HK-2 (cell line): ENCODE measurements around the gene QRICH1.
"Not testable (repeated sequence)": the region's sequence is repeated elsewhere in the genome, so short reads cannot be mapped to it uniquely, and the experiment has no call there.

Experiments
- DNase-seq: peaks from one replicate; pipeline ENCODE4 v3.0.0-alpha.2; 2018; ENCODE audit not compliant: unreplicated experiment

The QRICH1 gene

GRCh38 chr3:49017229-49017970, 76.5 kb downstream of the QRICH1 start:
- DNase-seq: no peak

- no peak for DNase-seq
Measured at GRCh38 chr3:49016414-49017228, 77.2 kb downstream of the QRICH1 start.

GRCh38 chr3:49015765-49016164, 78.1 kb downstream of the QRICH1 start:
- DNase-seq: no peak

- no peak for DNase-seq
Measured at GRCh38 chr3:49015072-49015471, 78.8 kb downstream of the QRICH1 start.

- DNase-seq: no peak
Measured at GRCh38 chr3:49013738-49014660, 79.9 kb downstream of the QRICH1 start.

- DNase-seq: no peak
Measured at GRCh38 chr3:49013113-49013737, 80.6 kb downstream of the QRICH1 start.

GRCh38 chr3:49012441-49013017, 81.3 kb downstream of the QRICH1 start:
- no peak for DNase-seq

GRCh38 chr3:49009396-49009795, 84.5 kb downstream of the QRICH1 start:
- DNase-seq: no peak

- DNase-seq: not testable (repeated sequence)
Measured at GRCh38 chr3:49008627-49009026, 85.2 kb downstream of the QRICH1 start.

- peak; percentile 88 for DNase-seq
Measured at GRCh38 chr3:49007771-49008528, 85.9 kb downstream of the QRICH1 start.

GRCh38 chr3:49007068-49007770, 86.7 kb downstream of the QRICH1 start, which contains the start of gene WDR6:
WDR6 (plus strand) TSS chr3:49007391; CDS start chr3:49007432, 41 bp downstream.
- DNase-seq: peak; percentile 94

GRCh38 chr3:49006408-49007067, 87.3 kb downstream of the QRICH1 start:
- no peak for DNase-seq

GRCh38 chr3:49005998-49006397, 87.9 kb downstream of the QRICH1 start:
- DNase-seq: no peak

- no peak for DNase-seq
Measured at GRCh38 chr3:49005303-49005680, 88.6 kb downstream of the QRICH1 start.

GRCh38 chr3:49004352-49005302, 89.2 kb downstream of the QRICH1 start:
- no peak for DNase-seq

GRCh38 chr3:49001155-49001554, 92.7 kb downstream of the QRICH1 start:
- no peak for DNase-seq

- DNase-seq: no peak
Measured at GRCh38 chr3:48999085-48999858, 94.6 kb downstream of the QRICH1 start.
